ENCODE data around the gene ABLIM1.

ABLIM1 gene

GRCh38 chr10:114691442-114691941 is 33.4 kb upstream of the ABLIM1 start:
- DNase-seq (ENCODE audit: low spot score) (no peak), ATAC-seq (ENCODE audit: low read depth) (peak; percentile 89)
- no peak for TF ChIP-seq CTCF (IDR thresholded peaks at IDR 0.05; ENCODE audit: poor library complexity, severe bottlenecking)
- Histone ChIP-seq H3K27me3 (ENCODE audit: insufficient read depth, poor library complexity, severe bottlenecking) (no peaks in the 10 kb centered on the region), H3K4me1 (ENCODE audit: insufficient read depth, poor library complexity, severe bottlenecking) (peaks cover 14% of the 10 kb centered on the region), H3K36me3 (ENCODE audit: low read depth) (no peaks in the 10 kb centered on the region), H3K27ac (ENCODE audit: poor library complexity, severe bottlenecking) (peak overlapping the region; percentile 8), H3K9me3 (ENCODE audit: severe bottlenecking) (no peaks in the 10 kb centered on the region), H3K4me3 (ENCODE audit: severe bottlenecking) (no peak overlapping the region)

- no peak for ATAC-seq (ENCODE audit: low read depth)
- H3K36me3 ChIP-seq (ENCODE audit: low read depth), result no peaks in the 10 kb centered on the region
- H3K4me3 ChIP-seq (ENCODE audit: severe bottlenecking), result no peak overlapping the region
- DNase-seq (ENCODE audit: low spot score), result no peak
- no peaks in the 10 kb centered on the region for H3K27me3 ChIP-seq (ENCODE audit: insufficient read depth, poor library complexity, severe bottlenecking)
- no peak overlapping the region for H3K27ac ChIP-seq (ENCODE audit: poor library complexity, severe bottlenecking)
- H3K4me1 ChIP-seq (ENCODE audit: insufficient read depth, poor library complexity, severe bottlenecking), result peaks cover 33% of the 10 kb centered on the region
- TF ChIP-seq CTCF (IDR thresholded peaks at IDR 0.05; ENCODE audit: poor library complexity, severe bottlenecking), result no peak
- H3K9me3 ChIP-seq (ENCODE audit: severe bottlenecking), result no peaks in the 10 kb centered on the region
These were observed 30.7 kb upstream of the ABLIM1 start for GRCh38 chr10:114688786-114689185.

- ATAC-seq (ENCODE audit: low read depth), result no peak
- Histone ChIP-seq H3K27me3 (ENCODE audit: insufficient read depth, poor library complexity, severe bottlenecking) (no peaks in the 10 kb centered on the region), H3K4me3 (ENCODE audit: severe bottlenecking) (no peak overlapping the region), H3K27ac (ENCODE audit: poor library complexity, severe bottlenecking) (no peak overlapping the region), H3K9me3 (ENCODE audit: severe bottlenecking) (no peaks in the 10 kb centered on the region), H3K36me3 (ENCODE audit: low read depth) (no peaks in the 10 kb centered on the region), H3K4me1 (ENCODE audit: insufficient read depth, poor library complexity, severe bottlenecking) (peaks cover 46% of the 10 kb centered on the region)
- no peak for DNase-seq (ENCODE audit: low spot score)
- TF ChIP-seq CTCF (IDR thresholded peaks at IDR 0.05; ENCODE audit: poor library complexity, severe bottlenecking), result no peak
These were observed 29.4 kb upstream of the ABLIM1 start for GRCh38 chr10:114687459-114687858.

GRCh38 chr10:114686013-114686412 is 27.9 kb upstream of the ABLIM1 start:
- ATAC-seq (ENCODE audit: low read depth), result 0 out of 3 replicates have a peak, but pooled peaks have one; percentile 9
- Histone ChIP-seq H3K27me3 (ENCODE audit: insufficient read depth, poor library complexity, severe bottlenecking) (no peaks in the 10 kb centered on the region), H3K36me3 (ENCODE audit: low read depth) (no peaks in the 10 kb centered on the region), H3K27ac (ENCODE audit: poor library complexity, severe bottlenecking) (no peak overlapping the region), H3K4me3 (ENCODE audit: severe bottlenecking) (no peak overlapping the region), H3K9me3 (ENCODE audit: severe bottlenecking) (no peaks in the 10 kb centered on the region), H3K4me1 (ENCODE audit: insufficient read depth, poor library complexity, severe bottlenecking) (peaks cover 39% of the 10 kb centered on the region)
- no peak for DNase-seq (ENCODE audit: low spot score)
- no peak for TF ChIP-seq CTCF (IDR thresholded peaks at IDR 0.05; ENCODE audit: poor library complexity, severe bottlenecking)

GRCh38 chr10:114685456-114685855 is 27.4 kb upstream of the ABLIM1 start:
- ATAC-seq (ENCODE audit: low read depth) (no peak), DNase-seq (ENCODE audit: low spot score) (no peak)
- no peaks in the 10 kb centered on the region for H3K9me3 ChIP-seq (ENCODE audit: severe bottlenecking)
- H3K4me1 ChIP-seq (ENCODE audit: insufficient read depth, poor library complexity, severe bottlenecking), result peaks cover 38% of the 10 kb centered on the region
- H3K4me3 ChIP-seq (ENCODE audit: severe bottlenecking), result no peak overlapping the region
- no peak for TF ChIP-seq CTCF (IDR thresholded peaks at IDR 0.05; ENCODE audit: poor library complexity, severe bottlenecking)
- H3K27me3 ChIP-seq (ENCODE audit: insufficient read depth, poor library complexity, severe bottlenecking), result no peaks in the 10 kb centered on the region
- H3K27ac ChIP-seq (ENCODE audit: poor library complexity, severe bottlenecking), result peak overlapping the region; percentile 44
- no peaks in the 10 kb centered on the region for H3K36me3 ChIP-seq (ENCODE audit: low read depth)

Measured in RWPE2 (cell line).